ENCODE results near the gene RNF146.

GRCh38 chr6:127277878-127278843, 11.5 kb downstream of the RNF146 start:
- TF ChIP-seq GATA3 (IDR thresholded peaks at IDR 0.05; ENCODE audit: low read depth, low read length) (no peak), GATA2 (IDR thresholded peaks at IDR 0.05; ENCODE audit: low read depth, low read length) (no peak)

Data from SH-SY5Y (cell line).